Activated naive CD4-positive, alpha-beta T cell treated with anti-CD3 and anti-CD28 coated beads, Interleukin-2, amount 50 U/mL, for 16 hours (primary cell): Measurements from ENCODE around the gene KIF7.

Experiments used
- DNase-seq: peaks from one replicate; pipeline ENCODE4 v3.0.0-alpha.2; 2020

The KIF7 gene

DNA sequence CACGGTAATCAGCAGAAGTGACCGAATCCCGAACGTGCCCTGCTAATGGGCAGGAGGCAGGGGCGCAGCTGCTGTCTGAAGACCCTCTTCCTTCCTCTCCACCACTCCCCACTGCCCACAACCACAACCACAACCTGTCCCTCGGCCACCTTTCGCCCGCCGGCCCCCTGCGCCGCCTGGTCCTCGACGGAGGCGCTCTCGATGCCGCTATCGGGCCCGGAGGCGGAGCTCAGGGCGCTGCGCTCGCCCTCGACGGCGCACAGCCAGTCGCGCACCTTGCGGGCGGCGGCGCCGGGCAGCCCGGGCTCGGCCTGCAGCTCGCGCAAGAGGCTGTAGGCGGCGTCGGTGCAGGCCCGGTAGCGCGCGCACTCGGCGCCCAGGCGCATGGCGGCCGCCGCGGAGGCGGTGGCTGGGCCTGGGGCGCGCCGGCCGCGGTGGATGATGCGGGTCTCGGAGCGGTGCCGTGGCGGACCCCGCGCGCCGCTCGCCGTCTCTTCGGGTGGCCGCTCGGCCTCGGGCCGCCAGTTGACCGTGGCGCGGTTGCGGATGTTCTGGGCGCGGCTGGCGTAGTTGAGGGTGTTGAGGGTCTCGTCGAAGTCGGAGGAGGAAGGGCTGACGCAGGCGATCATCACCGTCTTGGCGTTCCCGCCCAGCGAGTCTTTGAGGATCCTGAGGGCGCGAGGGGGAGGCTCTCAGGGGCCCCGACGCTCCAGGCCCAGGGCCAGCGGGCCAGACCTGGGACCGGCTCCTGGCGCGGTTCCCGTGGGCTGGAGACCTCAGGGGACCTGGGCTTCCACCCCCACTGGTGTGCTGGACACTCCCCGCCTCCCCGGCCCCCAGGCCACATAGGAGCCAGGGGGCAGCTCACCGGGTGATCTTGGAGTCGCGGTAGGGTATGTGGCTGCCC is 6.9 kb downstream of the KIF7 start:
- no peak for DNase-seq

DNA sequence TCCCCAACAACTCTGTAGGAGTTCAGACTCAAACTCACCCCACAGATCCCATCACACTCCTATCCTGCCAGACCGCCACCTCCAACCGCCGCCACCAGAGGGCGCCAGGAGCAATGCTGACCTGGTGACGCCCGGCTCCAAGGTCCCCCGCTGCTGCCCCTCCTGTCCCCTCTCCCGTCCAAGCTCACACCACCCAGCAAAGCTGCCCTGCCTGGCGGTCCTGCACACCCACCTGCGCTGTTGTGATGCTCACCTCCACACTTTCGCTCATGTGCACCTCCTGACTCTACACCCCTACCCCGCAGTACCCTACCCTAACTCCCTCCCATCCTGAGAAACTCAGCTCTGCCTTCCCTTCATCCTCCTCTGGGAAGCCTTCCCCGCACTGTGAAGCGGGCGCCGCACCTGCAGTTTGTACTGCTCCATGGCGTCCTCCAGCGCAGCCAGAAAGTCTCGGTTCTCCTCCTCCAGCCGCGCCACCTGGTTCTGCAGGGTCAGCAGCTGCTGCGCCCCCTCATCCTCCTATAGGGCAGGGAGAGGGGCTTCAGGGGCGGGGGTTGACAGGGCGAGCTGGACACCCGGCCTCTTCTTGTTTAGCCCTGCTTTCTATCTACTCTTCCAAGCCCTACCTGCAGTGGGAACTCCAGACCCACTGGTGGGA is 7.9 kb downstream of the KIF7 start:
- peak; percentile 54 for DNase-seq

DNA sequence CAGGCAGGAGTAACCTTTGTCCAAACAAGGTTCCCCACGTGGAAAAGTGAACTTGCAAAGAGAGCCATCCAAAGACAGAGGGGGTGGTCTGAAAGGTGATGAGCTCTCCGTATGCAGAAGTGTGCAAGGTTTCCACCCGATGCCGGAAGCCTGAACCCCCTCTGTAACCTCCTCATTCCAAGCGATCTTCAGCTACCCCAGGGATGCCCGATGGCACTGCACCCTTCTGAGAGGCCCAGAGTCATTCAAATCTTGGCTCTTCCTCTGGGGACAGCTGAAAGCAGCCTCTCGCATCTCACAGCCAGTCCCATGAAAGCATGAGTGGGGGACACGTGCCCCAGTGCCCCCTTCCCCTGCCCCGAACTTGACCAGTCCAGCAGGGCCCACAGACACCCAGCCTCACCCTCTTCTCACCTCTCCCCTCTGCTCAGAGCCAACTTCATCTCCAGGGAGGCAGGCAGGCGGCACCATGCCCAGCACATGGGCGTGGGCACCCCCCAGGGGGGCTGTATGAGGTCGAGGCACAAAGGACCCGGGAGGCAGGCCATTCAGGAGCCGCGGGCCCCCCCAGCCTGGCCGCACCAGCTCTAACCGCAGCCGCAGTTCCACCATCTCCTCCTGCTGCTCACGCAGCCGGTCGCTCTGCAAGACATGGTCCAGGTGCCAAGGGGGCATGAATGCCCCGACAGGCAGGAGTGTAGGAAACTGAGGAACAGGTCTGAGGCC is 8.7 kb downstream of the KIF7 start:
- no peak for DNase-seq

DNA sequence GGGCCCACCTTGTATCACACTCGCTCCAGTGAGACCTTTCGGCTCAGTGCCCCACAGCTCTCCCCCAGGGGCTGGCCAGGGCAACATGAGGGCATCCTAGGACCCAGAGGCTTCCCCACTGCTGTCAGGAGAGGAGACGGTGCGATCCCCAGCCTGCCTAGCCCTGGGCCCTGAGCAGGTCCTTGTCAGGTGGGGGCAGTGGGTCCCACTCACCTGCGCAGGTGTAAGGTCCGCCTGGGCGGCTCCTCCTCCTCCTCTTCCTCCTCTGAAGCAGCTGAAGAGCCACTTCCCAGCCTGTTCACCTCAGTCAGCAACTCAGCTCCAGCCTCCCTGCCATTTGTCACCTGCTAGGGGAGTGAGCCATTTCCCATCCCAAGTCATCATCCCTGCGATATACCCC is 9.6 kb downstream of the KIF7 start:
- DNase-seq: no peak

DNA sequence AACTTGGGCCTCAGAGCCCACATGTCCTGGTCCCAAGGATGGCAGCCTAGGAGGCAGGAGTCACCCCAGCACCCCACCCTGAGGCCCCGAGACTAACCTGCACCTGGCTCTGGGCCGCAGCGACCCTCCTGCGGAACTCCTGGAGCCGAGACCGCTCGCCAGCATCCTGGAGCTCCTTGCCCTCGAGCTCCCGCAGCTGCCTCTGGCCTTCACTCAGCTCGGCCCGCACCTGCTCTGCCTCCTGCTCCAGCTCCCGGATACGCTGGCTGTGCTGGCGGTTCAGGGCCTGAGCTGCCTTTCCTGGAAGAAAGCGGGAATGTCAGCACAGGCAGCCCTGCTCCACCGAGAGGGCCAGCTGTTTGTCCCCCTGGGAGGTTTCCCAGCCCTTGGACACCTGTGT is 13.2 kb downstream of the KIF7 start:
- no peak for DNase-seq

DNA sequence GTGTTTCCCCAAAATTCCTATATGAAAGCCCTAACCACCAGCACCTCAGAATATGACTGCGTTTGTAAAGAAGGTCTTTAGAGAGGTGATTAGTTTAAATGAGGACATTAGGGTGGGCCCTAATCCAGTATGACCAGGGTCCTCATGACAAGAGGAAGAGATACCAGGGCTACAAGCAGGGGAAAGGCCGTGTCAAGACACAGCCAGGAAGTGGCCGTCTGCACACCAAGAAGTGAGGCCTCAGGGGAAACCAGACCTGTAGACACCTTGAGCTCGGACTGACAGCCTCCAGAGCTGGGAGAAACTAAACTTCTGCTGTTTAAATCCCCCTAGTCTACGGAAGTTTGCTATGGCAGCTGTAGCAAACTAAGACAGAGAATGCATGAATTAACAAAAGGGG is 14.2 kb downstream of the KIF7 start:
- DNase-seq: no peak

DNA sequence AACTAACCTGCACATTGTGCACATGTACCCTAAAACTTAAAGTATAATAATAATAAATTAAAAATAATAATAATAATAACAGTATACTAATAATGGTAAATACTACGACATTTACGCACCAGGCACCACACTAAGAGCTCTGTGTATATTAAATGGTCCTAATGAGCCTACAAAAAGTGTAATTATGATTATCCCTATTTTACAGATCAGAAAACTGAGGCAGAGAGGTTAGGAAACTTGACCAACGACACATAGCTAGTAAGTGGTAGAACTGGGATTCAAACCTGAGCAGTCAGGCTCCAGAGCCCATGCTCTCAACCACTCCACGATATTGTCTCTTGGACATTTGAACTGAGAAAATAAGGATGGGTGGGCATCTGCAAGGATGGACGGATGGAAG is 15.0 kb downstream of the KIF7 start:
- DNase-seq: no peak

DNA sequence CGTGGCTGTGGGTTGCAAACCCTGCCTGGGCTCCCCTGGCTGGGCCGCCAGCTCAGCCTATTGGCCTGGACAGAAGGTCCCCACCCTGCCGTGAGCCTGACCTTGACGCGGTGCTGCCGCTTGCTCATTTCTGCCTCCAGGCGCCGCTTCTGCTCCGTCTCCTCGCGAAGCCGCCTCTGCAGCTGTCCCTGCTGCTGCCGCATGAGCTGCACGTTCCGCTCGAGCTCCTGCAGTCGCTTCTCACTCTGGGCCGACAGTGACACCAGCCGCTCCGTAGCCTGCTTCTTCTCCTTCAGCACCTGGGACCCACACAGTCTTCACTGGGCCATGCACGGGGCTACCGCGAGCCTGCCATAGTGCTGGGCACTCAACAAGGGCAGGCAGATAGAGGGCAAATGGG is 21.7 kb downstream of the KIF7 start:
- DNase-seq: no peak

DNA sequence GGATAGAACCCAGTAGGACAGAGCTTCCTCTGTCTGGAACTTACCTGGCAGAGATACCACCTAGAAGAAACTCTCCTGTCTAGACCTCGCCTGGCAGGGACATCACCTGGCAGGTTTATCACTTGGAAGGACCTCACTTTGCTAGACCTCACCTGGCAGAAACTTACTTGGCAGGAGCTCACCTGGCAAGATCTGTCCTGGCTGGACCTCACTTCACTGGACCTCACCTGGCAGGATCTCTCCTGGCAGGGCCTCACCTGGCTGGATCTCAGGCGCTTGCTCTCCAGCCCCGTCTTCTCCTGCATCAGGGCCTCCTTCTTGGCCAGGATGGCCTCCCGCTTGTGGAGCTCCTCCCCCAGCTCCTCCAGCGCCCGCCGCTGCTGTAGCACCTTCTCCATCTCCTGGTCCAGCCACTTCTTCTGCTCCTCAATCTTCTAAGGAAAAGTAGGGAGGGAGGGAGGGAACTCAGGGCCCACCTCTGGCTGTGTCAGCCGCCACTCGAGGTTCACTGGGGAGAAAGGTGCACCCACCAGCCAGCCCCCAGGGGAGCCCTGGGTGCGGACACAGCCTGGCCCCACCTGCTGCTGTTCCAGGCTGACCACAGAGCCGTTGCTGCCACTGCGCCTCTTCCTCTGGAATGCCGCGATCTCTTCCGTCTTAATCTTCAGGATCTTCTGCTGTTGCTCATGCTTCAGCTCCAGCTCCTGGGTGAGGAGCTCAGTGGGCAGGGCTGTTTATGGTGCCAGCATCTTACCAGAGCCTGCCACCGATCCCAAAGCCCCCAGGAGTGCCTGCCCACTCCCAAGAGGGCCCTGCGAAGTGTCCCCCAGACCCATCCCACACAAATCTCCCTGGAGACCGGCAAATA is 22.5 kb downstream of the KIF7 start:
- DNase-seq: no peak

DNA sequence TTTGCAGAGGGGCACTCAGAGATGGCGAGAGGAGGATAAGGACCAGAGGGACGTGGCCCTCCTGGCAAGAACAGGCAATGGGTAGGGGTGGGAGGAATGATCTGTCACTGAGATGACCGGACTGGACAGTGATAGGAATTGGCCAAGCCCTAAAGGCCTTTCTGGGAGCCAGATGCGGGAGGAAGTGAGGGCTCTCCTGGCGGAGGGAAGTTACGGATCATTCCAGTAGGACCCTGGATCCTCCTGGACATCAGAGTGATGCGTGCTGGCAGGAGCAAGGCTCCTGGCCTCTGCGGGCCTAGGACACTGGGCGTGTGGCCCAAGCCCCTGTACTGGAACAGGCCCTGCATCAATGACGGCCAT is 23.4 kb downstream of the KIF7 start:
- no peak for DNase-seq

DNA sequence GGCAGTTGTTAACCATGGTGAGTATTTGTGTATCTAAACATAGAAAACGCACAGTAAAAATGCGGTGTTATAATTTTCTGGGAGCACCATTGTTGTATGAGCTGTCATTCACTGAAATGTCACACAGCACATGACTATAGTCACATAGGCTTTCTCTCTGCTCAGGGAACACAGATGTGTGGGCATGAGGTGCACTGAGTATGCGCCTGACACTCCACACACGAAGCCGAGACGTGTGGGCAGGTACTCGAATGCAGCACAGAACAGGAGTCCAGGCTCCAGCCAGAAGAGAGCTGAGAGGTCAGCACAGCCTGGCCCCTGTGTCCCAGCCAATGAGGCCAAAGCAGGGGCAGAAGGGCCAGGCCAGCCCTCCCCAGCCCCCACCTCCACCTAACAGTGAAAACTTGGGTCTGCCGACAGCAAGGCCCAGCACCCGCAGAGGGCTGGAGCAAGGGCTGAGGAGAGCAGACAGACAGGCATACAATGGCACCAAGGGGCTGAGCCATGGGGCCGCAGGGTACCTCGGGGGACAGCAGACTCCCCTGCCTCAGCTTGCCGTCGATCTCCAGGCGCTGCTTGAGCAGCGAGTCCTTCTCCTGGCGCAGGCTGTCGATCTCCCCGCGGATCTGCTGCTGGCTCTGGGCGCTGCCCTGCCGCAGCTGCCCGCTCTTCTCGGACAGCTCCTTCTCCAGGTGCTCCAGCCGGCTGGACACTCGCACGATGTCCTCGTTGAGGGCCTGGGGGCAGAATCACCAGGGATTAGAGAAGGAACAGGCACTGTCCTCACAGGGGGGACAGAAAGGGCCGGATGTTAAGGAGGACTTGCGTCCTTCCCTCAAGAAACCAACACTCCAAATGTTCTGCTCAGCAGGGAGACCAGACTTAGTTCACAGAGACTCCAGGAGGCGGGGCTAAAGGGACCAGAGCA is 24.0 kb downstream of the KIF7 start:
- no peak for DNase-seq

DNA sequence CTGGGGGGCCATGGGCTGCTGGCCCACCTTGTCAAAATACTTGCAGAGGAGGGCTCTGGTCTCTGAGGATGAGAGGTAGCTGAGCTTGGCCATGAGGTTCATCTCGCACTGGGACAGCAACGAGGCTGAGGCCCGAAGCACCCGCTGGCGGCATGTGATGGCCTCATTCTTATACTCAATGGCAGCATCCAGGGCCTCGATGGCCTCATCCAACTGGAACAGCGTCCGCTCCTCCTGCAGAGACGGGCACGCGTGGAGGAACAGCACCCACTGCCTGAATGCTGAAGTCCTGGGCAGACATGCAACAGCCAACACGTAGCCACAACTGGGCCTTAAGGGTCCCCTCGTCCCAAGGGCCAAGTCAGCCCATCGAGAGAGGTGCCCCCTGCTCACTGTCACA is 25.0 kb downstream of the KIF7 start:
- DNase-seq: no peak

DNA sequence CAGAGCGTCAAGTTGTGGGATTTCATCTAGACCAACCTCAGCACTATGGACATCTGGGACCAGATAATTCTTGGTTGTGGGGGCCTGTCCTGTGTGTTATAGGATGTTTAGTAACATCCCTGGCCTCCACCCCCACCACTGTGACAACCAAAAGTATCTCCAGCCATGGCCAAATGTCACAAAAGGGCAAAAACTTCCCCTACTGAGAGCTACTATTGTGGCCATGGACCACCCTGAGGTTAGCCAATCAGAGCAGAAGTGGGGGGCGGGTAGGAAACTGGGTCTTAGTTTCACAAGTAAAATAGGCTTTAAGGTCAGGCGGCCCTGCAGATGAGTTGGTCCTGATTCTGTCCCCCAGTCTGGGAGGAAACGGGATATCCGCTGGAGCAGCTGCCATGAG is 25.4 kb downstream of the KIF7 start:
- no peak for DNase-seq

DNA sequence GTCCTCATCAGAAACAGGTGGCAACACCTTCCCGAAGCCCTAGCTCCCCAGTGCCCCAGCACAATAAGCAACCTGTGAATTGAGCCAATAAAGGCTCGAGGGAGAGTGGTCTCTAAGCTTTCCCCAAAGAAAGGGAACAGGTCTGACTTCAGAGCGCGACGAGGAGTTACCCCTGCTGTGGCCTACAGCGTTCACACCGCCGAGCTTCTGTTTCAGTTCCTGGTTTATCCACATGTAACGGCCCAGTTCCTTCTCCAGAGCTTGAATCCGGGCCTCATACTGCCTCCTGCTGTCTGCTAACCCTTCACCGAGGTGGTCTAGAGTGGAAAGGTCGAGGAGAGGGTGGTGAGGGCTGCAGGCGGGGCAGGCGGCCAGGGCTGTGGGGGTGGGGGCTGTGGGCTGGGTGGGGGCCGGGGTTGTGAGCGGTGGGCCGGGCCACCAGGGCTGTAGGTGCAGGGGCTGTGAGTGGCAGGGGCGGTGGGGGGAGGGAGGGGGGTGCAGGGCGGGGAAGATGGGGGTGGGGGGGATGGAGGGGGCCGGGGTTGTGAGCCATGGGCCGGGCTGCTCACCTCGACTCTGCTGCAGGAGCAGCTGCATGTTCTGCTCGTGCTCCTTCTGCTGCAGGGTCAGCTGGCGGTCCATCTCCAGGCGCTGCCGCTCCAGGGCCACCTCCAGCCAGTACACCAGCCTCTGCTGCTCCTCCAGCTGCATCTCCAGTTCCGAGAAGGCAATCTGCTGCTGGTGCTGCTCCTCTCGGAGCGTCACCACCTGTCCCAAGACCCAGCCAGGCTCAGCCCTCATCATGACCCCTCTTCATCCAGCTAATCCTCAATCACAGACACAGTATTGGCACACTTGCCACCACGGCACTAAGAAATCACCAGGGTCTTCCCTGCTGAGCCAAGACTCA is 26.2 kb downstream of the KIF7 start:
- DNase-seq: no peak

DNA sequence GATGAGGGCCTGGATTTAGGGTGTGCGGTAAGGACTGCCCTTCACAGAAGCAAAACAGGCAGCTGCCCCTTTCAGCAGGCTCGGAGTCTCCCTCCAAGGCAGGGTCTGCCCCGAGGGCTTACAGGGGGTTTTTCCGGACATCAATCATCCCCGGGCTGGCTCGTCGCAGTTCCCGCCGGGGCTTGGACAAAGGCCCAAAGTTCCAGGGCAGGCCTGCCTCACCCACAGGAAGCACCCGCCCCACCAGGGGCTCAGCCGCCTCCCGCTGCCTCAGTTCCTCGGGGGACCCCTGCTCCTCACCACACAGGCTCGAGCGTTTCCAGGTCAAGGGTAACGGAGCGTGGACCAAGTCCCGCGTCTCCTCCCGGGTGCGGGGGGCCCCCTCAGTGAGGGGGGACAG is 27.0 kb downstream of the KIF7 start:
- DNase-seq: no peak

DNA sequence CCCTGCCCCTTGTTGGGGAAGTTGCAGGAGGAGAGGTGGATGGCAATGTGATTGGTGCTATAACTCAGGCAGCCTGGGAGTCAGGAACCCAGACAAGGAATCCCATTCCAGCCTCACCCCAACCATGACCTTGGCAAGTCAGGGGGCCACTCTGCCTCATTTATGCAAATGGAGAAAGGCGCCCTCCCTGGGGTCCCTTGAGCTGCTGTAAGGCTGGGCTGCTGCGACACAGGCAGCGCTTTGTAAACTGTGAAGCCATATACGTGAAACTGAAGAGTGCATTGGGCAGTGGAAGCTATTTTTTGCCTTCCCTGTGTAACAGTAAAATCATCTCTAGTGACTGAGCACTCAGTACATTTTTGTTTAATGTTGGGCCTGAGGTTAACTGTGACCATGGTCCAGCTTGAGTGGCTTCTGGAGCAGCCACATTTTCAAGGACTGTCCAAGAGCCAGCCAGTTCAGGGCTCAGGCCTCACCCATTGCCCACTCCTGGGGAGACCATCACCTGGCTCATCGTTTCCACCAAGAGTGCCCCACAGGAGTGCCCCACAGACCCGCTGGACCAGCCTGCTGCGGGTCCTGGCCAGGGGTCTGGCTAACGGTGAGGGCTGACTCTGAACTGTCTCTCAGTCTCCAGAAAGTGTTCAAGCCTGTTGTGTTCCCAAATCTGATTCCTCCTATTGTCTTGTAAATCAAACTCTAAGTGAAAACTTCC is 27.9 kb downstream of the KIF7 start:
- no peak for DNase-seq

DNA sequence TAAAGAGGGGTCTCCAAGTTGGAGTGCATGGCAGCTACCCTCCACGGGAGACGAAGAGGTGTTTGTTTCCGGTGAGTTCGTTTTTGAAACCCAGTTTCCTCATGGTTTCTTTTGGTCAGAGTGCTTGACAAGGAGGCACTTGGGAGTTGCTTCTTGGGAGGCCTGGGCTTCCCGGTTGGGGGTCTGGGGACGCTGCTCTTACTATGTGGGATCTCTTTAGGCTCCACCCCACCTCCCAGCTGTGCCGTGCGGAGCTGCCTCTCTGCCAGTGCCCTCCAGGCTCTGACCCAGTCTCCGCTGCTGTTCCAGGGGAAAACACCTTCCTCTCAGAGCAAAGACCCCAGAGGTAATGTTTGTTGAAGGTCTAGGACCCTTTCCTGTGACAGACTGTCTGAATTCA is 29.6 kb downstream of the KIF7 start:
- DNase-seq: no peak

DNA sequence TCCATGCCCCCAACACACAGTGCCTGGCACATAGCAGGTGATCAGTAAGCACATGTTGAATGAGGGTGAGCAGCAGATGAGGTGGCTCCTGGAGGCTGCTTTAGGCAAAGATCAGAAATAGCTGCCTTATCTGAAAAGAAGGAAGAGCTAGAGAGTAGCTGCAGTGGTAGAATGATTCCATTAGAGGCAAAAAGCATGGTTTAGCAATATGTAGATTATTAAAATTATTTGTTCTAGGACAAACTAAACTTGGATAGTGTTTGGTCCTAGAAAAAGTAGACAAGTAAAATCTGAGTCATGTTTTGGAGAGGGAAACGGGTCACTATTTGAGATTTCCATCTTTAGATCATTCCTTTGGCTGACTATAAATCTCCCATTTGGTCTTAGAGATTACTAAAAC is 32.1 kb downstream of the KIF7 start:
- DNase-seq: no peak

DNA sequence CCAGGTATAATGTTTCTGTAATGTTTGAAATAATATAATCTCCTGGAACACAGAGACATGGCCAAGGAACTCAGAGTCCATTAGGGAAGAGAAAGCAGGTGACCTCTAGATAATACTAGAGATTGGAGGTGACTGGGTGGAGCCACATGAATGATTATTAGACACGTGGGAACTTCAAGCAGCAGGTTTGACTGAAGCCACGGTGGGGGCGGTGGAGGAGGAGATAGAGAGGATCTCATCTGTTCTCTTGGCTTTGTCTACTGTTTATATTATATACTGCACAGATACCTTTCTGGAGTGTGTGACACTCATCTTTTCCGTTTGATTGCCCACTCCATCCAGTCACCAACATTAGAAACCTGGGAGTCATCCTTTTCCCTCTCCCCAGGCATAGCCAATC is 33.7 kb downstream of the KIF7 start:
- no peak for DNase-seq

DNA sequence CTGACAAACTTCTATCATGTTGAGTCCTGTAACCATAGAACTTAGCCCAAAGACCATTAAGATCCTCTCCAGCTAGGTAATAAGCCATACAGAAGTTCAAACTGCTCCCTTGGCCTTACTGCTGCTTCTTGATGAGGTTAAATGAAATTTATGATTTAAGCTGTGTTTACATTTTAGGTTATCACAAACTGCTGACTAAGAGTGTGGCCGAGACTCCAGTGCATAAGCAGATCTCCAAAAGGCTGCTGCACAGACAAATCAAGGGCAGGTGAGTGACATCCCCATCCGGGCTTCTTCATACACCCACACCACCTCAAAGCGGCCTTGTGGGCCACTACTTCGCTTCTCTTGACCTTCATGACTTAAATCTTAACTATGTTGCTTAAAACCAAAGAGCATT is 39.0 kb downstream of the KIF7 start:
- no peak for DNase-seq
